Mononuclear cell (primary cell): ENCODE data around the gene HEPACAM. TPM values are rescaled to one million over a fixed set of nuclear protein-coding genes. Genes with fewer than 3 reads are reported as not detected.

ENCODE experiments used
- H3K27me3 ChIP-seq: 2 replicates; pipeline ENCODE4 v1.6.0; 2011; ENCODE audit warnings: low read length, control low read depth; ENCODE audit not compliant: insufficient read depth
- H3K4me1 ChIP-seq: 2 replicates; pipeline ENCODE4 v1.5.1; 2011; ENCODE audit warnings: mild to moderate bottlenecking, low read length, control low read depth; ENCODE audit not compliant: insufficient read depth
- H3K4me3 ChIP-seq: 2 replicates; pipeline ENCODE4 v1.5.1; 2011; ENCODE audit warnings: mild to moderate bottlenecking, low read length, moderate library complexity
- H3K9me3 ChIP-seq: 2 replicates; pipeline ENCODE4 v1.5.1; 2011; ENCODE audit warnings: low read depth, mild to moderate bottlenecking, control low read depth, low read length
- total RNA-seq: library from RNA; depleted of rRNA; stranded (reverse); fragments of >200 nt; gene quantifications from one replicate; pipeline ENCODE4 v1.2.3, GENCODE V29; 2012

The HEPACAM gene
- total RNA-seq, 1 donor = 0.10 TPM

GRCh38 chr11:124898711-124899110, 37.1 kb downstream of the HEPACAM start:
- H3K9me3 ChIP-seq = no peaks in the 10 kb centered on the region
- peaks cover 9% of the 10 kb centered on the region for H3K27me3 ChIP-seq
- H3K4me1 ChIP-seq = no peaks in the 10 kb centered on the region
- H3K4me3 ChIP-seq = no peak overlapping the region

DNA sequence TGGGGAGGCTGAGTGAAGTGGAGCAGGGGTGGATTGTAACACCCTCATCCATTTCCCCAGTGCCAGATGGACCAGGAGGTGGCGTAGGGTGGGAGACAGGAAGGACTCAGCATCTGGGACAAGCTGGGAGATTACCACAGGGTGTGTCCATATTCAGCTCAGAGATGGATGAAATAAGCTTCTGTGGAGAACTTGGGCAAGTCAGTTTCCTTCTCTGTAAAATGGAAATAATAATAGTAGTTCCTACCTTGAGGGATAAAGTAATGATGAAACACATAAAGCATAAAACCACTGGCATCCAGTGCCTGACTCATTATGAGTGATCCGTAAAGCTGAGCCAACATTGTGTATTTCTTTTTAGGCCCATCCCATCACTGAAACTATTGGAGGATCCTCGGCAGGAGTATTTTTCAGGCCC, 37.6 kb downstream of the HEPACAM start:
- Histone ChIP-seq H3K4me1 (no peaks in the 10 kb centered on the region), H3K4me3 (no peak overlapping the region), H3K9me3 (no peaks in the 10 kb centered on the region), H3K27me3 (peaks cover 7% of the 10 kb centered on the region)

DNA sequence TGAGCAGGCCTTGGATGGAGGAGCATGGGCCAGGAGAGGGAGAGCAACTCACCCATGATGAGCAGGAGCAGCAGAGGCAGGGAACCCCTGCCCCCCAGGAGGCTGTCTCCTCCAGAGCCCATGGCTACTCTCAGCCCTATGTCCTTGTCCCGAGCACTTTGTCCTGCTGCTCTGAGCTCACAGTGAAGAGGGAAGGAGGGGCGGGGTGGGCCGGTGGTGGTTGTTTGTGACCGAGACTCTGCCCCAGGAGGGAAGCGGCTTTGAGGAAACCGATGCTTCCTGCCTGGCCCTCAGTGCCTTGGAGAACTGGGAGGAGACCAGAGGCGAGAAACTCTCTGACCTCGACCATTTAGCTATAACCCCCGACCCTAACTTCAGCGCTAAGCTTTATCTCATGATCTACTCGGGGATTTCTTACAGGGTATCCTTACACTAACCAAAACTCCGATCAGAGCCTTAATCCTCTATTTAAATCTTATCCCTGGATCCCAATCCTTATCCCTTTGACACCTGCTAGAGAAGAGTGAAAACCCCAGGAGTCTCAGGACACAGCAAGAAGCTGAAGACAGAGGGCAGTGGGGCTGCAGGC, 38.1 kb downstream of the HEPACAM start, which contains the start of gene ROBO4:
TSS of gene ROBO4 (minus strand) at position 192 of the 589 bp plus-strand sequence. CDS start at position 122, 70 bp downstream.
- H3K4me1 ChIP-seq = no peaks in the 10 kb centered on the region
- H3K9me3 ChIP-seq = no peaks in the 10 kb centered on the region
- no peak within 1 kb of the TSS for H3K4me3 ChIP-seq
- peaks cover 4% of the 10 kb centered on the region for H3K27me3 ChIP-seq

GRCh38 chr11:124896821-124897391, 38.9 kb downstream of the HEPACAM start:
- H3K9me3 ChIP-seq = no peaks in the 10 kb centered on the region
- no peaks in the 10 kb centered on the region for H3K4me1 ChIP-seq
- H3K4me3 ChIP-seq = no peak overlapping the region
- H3K27me3 ChIP-seq = peaks cover under 1% of the 10 kb centered on the region

DNA sequence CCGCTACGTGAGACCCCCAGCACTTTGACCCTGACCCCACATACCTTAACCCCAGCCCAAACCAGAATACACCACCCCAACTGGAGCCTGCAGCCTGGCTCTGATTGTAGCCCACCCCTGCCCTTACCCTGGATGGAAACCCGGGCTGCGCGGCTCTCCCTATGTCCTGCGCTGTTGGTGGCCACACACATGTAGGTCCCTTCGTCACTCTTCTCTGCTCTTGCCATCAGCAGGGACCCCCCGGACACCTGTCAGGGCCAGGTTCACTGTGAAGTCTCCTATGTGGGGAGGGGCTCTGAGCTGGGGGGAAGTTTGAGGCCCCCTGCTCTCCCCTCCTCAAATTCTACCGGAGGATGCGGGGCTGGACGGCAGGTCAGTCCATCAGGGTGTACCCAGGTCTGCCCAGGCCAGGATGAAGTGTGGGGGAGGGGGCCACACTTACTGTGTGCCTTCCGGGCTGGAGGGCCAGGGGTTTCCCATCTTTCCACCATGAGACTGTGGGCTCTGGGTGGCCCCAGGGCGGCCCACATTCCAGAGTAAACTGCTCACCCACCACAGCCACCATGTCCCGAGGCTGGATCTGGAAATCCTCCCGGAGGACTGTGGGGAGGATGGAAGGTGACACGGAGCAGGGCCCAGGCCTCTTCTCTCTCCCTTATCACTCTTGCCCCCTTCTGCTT, 39.6 kb downstream of the HEPACAM start:
- no peak overlapping the region for H3K4me3 ChIP-seq
- no peaks in the 10 kb centered on the region for H3K9me3 ChIP-seq
- H3K27me3 ChIP-seq = no peaks in the 10 kb centered on the region
- H3K4me1 ChIP-seq = no peaks in the 10 kb centered on the region

DNA sequence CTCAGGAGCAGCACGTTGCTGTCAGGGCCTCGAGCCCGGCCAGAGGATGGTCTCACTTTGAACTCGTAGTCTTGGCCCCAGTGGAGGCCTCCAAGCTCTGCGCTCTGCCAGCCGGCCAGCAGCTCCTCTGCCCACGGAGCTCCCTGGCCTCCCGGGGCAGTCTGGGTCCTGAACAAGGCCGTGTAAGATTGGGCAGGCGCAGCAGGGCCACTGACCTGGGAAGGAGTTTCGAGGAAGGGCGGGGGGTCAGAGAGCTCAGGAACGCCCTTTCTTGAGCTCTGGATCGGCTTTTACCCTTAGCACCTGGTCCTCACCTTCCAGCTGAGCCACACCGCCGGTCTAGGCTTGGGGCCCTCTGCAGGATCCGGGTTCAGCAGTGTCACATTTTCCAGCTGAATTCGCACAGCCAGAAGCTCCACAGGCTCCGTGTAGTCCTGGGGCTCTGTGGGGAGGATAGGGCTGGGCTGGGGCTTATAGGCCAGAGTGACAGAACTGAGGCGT, 40.3 kb downstream of the HEPACAM start:
- Histone ChIP-seq H3K4me1 (no peaks in the 10 kb centered on the region), H3K27me3 (no peaks in the 10 kb centered on the region), H3K9me3 (no peaks in the 10 kb centered on the region), H3K4me3 (no peak overlapping the region)

GRCh38 chr11:124894606-124895430, 41.0 kb downstream of the HEPACAM start:
- Histone ChIP-seq H3K4me3 (no peak overlapping the region), H3K9me3 (no peaks in the 10 kb centered on the region), H3K4me1 (no peaks in the 10 kb centered on the region), H3K27me3 (no peaks in the 10 kb centered on the region)

DNA sequence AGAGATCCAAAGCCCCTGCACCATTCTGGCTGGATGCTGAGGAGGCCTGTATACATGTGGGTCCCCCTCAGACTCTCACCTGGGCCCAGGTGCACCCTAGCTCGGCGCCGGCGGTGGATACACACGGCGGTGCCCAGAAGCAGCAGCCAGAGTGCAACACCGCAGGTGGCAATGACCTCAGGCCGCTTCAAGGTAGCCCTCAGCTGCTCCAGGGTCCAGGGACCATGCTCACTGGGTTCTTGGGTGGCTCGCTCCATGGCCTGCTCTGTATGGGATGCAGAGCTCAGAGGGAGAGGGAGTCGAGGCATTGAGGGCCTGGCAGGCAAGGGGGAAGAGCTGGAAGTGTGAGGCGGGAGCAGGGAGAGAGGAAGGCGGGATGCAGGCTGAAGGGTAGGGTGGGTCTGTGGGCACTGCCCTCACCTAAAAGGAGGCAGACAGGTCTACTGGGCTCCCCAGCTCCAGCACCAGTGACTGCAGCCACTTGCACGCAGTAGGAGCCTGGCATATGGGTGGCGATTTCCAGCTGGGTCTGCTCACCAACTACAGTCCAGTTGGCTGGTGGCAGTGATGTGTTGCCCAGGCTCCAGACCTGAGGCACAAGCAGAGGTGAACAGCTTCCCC, 42.0 kb downstream of the HEPACAM start:
- Histone ChIP-seq H3K27me3 (no peaks in the 10 kb centered on the region), H3K4me1 (peaks cover 3% of the 10 kb centered on the region), H3K9me3 (no peaks in the 10 kb centered on the region), H3K4me3 (no peak overlapping the region)

- no peak overlapping the region for H3K4me3 ChIP-seq
- H3K4me1 ChIP-seq = peaks cover 3% of the 10 kb centered on the region
- H3K27me3 ChIP-seq = no peaks in the 10 kb centered on the region
- no peaks in the 10 kb centered on the region for H3K9me3 ChIP-seq
Measured at GRCh38 chr11:124892750-124893454, 42.9 kb downstream of the HEPACAM start.

DNA sequence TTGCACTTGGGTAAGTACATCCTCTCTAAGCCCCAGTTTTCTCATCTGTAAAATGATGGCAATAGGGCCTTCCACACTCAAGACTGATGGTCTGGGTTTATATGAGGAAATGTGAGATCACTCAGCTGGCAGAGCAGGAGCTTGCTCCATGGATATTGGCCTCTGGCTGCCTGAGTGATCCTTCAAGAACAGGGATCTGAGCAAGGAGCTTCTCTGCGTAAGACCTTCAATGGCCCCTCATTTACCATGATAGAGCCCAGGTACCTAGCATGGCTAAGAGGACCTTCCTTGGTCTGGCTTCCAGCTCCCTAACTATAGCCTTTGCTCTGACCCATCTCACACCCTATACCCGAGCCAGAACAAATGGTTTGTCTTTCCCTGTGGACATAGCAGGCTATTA, 43.7 kb downstream of the HEPACAM start:
- H3K27me3 ChIP-seq = no peaks in the 10 kb centered on the region
- no peak overlapping the region for H3K4me3 ChIP-seq
- H3K9me3 ChIP-seq = no peaks in the 10 kb centered on the region
- peaks cover 3% of the 10 kb centered on the region for H3K4me1 ChIP-seq

- H3K4me1 ChIP-seq = peaks cover 3% of the 10 kb centered on the region
- no peaks in the 10 kb centered on the region for H3K9me3 ChIP-seq
- H3K4me3 ChIP-seq = no peak overlapping the region
- no peaks in the 10 kb centered on the region for H3K27me3 ChIP-seq
Measured at GRCh38 chr11:124891373-124891861, 44.4 kb downstream of the HEPACAM start.

GRCh38 chr11:124890683-124891372, 45.0 kb downstream of the HEPACAM start:
- Histone ChIP-seq H3K4me1 (peaks cover 3% of the 10 kb centered on the region), H3K4me3 (no peak overlapping the region), H3K9me3 (no peaks in the 10 kb centered on the region), H3K27me3 (no peaks in the 10 kb centered on the region)

DNA sequence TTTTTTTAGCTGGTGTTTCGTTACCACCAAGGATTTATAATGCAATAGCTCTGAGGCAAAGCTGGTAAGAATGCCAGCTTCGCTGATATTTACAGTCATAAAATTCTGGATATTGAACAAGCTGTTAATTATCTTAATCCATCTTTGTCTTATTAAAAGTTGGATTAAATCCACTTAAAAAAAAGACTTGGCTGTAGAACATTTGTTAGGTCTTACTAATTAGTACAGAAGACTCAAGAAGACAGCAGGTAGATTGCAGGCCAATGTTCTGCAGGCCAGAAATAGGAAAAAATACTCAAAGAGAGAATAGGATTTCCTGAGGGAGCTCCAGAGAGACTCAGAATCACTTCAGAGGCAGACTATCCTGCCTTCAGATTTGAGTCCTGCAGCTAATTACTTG, 45.7 kb downstream of the HEPACAM start:
- H3K27me3 ChIP-seq = no peaks in the 10 kb centered on the region
- no peaks in the 10 kb centered on the region for H3K9me3 ChIP-seq
- no peak overlapping the region for H3K4me3 ChIP-seq
- H3K4me1 ChIP-seq = peaks cover 3% of the 10 kb centered on the region
